ENCODE results near the gene CALR. TPM values are rescaled to one million over a fixed set of nuclear protein-coding genes. Genes with fewer than 3 reads are reported as not detected.

CALR gene
- total and polyA plus RNA-seq, 9 of the 15 experiments (the other 6 are each of a cell fraction or from before 2014, with no cell fraction given) = 126 to 811 (median 642) TPM

DNA sequence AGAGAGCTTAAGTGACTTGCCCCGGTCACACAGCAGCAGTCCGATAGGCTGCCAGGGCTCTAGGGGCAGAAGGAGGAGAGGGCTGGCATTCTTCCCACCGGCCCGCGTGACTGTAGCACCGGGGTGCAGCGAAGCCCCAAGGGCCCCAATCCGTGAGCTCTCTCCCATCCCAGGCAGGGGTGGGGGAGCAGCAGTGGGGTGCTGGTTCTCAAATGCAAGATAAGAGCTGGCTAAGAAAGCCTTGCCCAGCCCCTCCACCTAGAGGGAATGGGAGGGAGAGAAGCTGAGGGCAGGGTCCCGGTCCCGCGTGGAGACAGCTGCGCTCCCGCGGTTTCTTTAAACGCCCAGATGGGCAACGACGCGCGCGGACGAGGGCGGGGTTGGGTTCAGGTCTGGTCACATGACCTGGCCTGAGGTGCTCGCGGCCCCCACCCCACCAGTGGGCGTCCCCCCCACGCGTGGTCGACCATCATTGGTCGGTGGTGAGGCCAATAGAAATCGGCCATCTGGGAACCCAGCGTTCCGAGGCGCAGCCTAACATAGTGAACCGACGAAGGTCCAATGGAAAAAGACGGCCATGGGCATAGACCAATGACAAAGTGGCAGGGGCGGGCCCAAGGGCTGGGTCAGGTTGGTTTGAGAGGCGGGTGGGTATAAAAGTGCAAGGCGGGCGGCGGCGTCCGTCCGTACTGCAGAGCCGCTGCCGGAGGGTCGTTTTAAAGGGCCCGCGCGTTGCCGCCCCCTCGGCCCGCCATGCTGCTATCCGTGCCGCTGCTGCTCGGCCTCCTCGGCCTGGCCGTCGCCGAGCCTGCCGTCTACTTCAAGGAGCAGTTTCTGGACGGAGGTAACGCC, at the start of gene CALR (continued):
- TF ChIP-seq, protein P1, sequence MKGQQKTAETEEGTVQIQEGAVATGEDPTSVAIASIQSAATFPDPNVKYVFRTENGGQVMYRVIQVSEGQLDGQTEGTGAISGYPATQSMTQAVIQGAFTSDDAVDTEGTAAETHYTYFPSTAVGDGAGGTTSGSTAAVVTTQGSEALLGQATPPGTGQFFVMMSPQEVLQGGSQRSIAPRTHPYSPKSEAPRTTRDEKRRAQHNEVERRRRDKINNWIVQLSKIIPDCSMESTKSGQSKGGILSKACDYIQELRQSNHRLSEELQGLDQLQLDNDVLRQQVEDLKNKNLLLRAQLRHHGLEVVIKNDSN (CRISPR knock-in tag; IDR thresholded peaks at IDR 0.05) = peak; percentile 97
- TF ChIP-seq SETDB1 (IDR thresholded peaks at IDR 0.05; ENCODE audit: low read length) = no peak
- no peak for TF ChIP-seq WHSC1 (IDR thresholded peaks at IDR 0.05; ENCODE audit: low read length)
- peak; percentile 77 to 78 for TF ChIP-seq NRF1 (conservative IDR thresholded peaks at IDR 0.05 in 1 of 2, IDR thresholded peaks at IDR 0.05 in 1 of 2)
- TF ChIP-seq ZNF696 (CRISPR knock-in tag; conservative IDR thresholded peaks at IDR 0.05) = no peak
- TF ChIP-seq, protein P2, sequence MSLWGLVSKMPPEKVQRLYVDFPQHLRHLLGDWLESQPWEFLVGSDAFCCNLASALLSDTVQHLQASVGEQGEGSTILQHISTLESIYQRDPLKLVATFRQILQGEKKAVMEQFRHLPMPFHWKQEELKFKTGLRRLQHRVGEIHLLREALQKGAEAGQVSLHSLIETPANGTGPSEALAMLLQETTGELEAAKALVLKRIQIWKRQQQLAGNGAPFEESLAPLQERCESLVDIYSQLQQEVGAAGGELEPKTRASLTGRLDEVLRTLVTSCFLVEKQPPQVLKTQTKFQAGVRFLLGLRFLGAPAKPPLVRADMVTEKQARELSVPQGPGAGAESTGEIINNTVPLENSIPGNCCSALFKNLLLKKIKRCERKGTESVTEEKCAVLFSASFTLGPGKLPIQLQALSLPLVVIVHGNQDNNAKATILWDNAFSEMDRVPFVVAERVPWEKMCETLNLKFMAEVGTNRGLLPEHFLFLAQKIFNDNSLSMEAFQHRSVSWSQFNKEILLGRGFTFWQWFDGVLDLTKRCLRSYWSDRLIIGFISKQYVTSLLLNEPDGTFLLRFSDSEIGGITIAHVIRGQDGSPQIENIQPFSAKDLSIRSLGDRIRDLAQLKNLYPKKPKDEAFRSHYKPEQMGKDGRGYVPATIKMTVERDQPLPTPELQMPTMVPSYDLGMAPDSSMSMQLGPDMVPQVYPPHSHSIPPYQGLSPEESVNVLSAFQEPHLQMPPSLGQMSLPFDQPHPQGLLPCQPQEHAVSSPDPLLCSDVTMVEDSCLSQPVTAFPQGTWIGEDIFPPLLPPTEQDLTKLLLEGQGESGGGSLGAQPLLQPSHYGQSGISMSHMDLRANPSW (CRISPR knock-in tag; IDR thresholded peaks at IDR 0.05) = no peak
- TF ChIP-seq IFI16 (CRISPR knock-in tag; IDR thresholded peaks at IDR 0.05) = no peak
- peak; percentile 65; the same call in 1 of the 2 replicates for TF ChIP-seq ILF3 (IDR thresholded peaks at IDR 0.05; ENCODE audit: borderline replicate concordance)
- TF ChIP-seq, protein P3, sequence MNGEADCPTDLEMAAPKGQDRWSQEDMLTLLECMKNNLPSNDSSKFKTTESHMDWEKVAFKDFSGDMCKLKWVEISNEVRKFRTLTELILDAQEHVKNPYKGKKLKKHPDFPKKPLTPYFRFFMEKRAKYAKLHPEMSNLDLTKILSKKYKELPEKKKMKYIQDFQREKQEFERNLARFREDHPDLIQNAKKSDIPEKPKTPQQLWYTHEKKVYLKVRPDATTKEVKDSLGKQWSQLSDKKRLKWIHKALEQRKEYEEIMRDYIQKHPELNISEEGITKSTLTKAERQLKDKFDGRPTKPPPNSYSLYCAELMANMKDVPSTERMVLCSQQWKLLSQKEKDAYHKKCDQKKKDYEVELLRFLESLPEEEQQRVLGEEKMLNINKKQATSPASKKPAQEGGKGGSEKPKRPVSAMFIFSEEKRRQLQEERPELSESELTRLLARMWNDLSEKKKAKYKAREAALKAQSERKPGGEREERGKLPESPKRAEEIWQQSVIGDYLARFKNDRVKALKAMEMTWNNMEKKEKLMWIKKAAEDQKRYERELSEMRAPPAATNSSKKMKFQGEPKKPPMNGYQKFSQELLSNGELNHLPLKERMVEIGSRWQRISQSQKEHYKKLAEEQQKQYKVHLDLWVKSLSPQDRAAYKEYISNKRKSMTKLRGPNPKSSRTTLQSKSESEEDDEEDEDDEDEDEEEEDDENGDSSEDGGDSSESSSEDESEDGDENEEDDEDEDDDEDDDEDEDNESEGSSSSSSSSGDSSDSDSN (IDR thresholded peaks at IDR 0.05; ENCODE audit: borderline replicate concordance in 1 of 2, low read depth in 2 of 2, low read length in 2 of 2) = no peak
- no peak; the same call in 1 of the 2 replicates for TF ChIP-seq MYBL2 (IDR thresholded peaks at IDR 0.05; ENCODE audit: low read depth)
- no peak for TF ChIP-seq MYBL2 (CRISPR knock-in tag; IDR thresholded peaks at IDR 0.05; ENCODE audit: borderline replicate concordance)
- no peak for TF ChIP-seq TBP (optimal IDR thresholded peaks at IDR 0.05; ENCODE audit: low read depth, low read length)
- no peak for TF ChIP-seq BCL6 (CRISPR knock-in tag; IDR thresholded peaks at IDR 0.05)
- TF ChIP-seq NR3C1 (CRISPR knock-in tag; IDR thresholded peaks at IDR 0.05) = no peak
- TF ChIP-seq, protein P4, sequence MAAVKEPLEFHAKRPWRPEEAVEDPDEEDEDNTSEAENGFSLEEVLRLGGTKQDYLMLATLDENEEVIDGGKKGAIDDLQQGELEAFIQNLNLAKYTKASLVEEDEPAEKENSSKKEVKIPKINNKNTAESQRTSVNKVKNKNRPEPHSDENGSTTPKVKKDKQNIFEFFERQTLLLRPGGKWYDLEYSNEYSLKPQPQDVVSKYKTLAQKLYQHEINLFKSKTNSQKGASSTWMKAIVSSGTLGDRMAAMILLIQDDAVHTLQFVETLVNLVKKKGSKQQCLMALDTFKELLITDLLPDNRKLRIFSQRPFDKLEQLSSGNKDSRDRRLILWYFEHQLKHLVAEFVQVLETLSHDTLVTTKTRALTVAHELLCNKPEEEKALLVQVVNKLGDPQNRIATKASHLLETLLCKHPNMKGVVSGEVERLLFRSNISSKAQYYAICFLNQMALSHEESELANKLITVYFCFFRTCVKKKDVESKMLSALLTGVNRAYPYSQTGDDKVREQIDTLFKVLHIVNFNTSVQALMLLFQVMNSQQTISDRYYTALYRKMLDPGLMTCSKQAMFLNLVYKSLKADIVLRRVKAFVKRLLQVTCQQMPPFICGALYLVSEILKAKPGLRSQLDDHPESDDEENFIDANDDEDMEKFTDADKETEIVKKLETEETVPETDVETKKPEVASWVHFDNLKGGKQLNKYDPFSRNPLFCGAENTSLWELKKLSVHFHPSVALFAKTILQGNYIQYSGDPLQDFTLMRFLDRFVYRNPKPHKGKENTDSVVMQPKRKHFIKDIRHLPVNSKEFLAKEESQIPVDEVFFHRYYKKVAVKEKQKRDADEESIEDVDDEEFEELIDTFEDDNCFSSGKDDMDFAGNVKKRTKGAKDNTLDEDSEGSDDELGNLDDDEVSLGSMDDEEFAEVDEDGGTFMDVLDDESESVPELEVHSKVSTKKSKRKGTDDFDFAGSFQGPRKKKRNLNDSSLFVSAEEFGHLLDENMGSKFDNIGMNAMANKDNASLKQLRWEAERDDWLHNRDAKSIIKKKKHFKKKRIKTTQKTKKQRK (IDR thresholded peaks at IDR 0.05; ENCODE audit: borderline replicate concordance, low read depth, low read length) = no peak
- peak in 1 of 2 experiments; percentile 44; a peak in 1 of 4 replicates for TF ChIP-seq FOXA3 (CRISPR knock-in tag; conservative IDR thresholded peaks at IDR 0.05 in 1 of 2, IDR thresholded peaks at IDR 0.05 in 1 of 2)
- TF ChIP-seq GTF2E2 (tag; IDR thresholded peaks at IDR 0.05) = peak; percentile 95
- no peak for TF ChIP-seq TEAD2 (tag; IDR thresholded peaks at IDR 0.05)
